ENCODE measurements around the gene BRD9. TPM values are rescaled to one million over a fixed set of nuclear protein-coding genes. Genes with fewer than 3 reads are reported as not detected.

BRD9 gene
- total and polyA plus RNA-seq, 2 donors (not counting 3 experiments of a cell fraction or from before 2014, with no cell fraction given): 17.6 to 67.6 TPM

DNA sequence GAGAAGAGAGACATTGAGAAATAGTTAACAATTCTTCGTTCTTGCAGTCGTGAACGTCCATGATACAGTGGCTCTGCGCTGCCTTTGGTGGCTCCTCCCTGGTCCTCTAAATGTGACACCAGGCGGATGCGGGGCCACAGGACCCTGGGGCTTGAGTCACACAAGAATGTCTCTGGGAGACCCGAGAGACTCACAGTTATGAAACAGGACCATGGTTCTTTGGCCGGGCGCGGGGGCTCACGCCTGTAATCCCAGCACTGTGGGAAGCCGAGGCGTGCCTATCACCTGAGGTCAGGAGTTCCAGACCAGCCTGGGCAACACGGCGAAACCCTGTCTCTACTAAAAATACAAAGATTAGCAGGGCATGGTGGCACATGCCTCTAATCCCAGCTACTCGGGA lies 41.0 kb downstream of the BRD9 start:
- H4K20me1 ChIP-seq (replicated peaks; ENCODE audit: control insufficient read depth, extremely low read depth, insufficient read depth, low read length): no peaks in the 10 kb centered on the region
- ChIA-PET POLR2A (no interaction called here), CTCF (no interaction called here)
- H3K4me3 ChIP-seq (replicated peaks in 1 of 3; ENCODE audit: insufficient read depth in 1 of 3, low read depth in 1 of 3, low read length in 3 of 3): no peak overlapping the region
- FAIRE-seq (no peak), DNase-seq (ENCODE audit: low read depth, low spot score) (no peak)
- H3K9ac ChIP-seq (replicated peaks; ENCODE audit: extremely low read depth, insufficient read depth, low read length): no peak overlapping the region
- TF ChIP-seq FOS (IDR thresholded peaks at IDR 0.05; ENCODE audit: borderline replicate concordance, insufficient read depth, low read length) (no peak), JUN (IDR thresholded peaks at IDR 0.05; ENCODE audit: borderline replicate concordance, insufficient read depth, insufficient read length, low read depth) (no peak), EZH2 (IDR thresholded peaks at IDR 0.05; ENCODE audit: borderline replicate concordance, low read depth, low read length, severe bottlenecking) (no peak), MYC (IDR thresholded peaks at IDR 0.05; ENCODE audit: low read depth, low read length) (no peak), POLR2A (IDR thresholded peaks at IDR 0.05; ENCODE audit: low read depth, low read length) (no peak), POLR2AphosphoS5 (IDR thresholded peaks at IDR 0.05; ENCODE audit: insufficient read depth, low read depth, low read length) (no peak), GATA2 (IDR thresholded peaks at IDR 0.05; ENCODE audit: insufficient read depth, insufficient read length, low read depth, low read length) (no peak)
- TF ChIP-seq, protein P1, sequence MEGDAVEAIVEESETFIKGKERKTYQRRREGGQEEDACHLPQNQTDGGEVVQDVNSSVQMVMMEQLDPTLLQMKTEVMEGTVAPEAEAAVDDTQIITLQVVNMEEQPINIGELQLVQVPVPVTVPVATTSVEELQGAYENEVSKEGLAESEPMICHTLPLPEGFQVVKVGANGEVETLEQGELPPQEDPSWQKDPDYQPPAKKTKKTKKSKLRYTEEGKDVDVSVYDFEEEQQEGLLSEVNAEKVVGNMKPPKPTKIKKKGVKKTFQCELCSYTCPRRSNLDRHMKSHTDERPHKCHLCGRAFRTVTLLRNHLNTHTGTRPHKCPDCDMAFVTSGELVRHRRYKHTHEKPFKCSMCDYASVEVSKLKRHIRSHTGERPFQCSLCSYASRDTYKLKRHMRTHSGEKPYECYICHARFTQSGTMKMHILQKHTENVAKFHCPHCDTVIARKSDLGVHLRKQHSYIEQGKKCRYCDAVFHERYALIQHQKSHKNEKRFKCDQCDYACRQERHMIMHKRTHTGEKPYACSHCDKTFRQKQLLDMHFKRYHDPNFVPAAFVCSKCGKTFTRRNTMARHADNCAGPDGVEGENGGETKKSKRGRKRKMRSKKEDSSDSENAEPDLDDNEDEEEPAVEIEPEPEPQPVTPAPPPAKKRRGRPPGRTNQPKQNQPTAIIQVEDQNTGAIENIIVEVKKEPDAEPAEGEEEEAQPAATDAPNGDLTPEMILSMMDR (IDR thresholded peaks at IDR 0.05; ENCODE audit: extremely low read depth in 1 of 2, insufficient read depth in 1 of 2, low read depth in 1 of 2, low read length in 2 of 2): no peak
- TF ChIP-seq, protein P2, sequence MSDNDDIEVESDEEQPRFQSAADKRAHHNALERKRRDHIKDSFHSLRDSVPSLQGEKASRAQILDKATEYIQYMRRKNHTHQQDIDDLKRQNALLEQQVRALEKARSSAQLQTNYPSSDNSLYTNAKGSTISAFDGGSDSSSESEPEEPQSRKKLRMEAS (IDR thresholded peaks at IDR 0.05; ENCODE audit: insufficient read depth, insufficient read length): no peak
- dilution Hi-C loops (cut with MboI; ENCODE audit: extremely low pct_ligation_motif_present, low sequenced_read_pairs): no loop called here
- BruUV-seq (replicated peaks): no TSS peak
- no peak overlapping the region for H3K27ac ChIP-seq (ENCODE audit: insufficient read depth, low read depth, low read length)
- no peaks in the 10 kb centered on the region for H3K9me1 ChIP-seq (replicated peaks; ENCODE audit: control insufficient read depth, extremely low read depth, insufficient read depth, low read length)
- no peaks in the 10 kb centered on the region for H3K4me1 ChIP-seq (ENCODE audit: control insufficient read depth, extremely low read depth, insufficient read depth, low read length)
- H3K79me2 ChIP-seq (ENCODE audit: control insufficient read depth, insufficient read depth, low read length): no peaks in the 10 kb centered on the region
- no peak overlapping the region for H2AFZ ChIP-seq (ENCODE audit: low read depth, low read length)
- no peaks in the 10 kb centered on the region for H3K9me3 ChIP-seq (replicated peaks; ENCODE audit: control insufficient read depth, insufficient read depth, low read length)
- H3K4me2 ChIP-seq (ENCODE audit: insufficient read depth, low read length): no peak overlapping the region
- intact Hi-C loops (cut with micrococcal nuclease): no loop called here
- no peaks in the 10 kb centered on the region for H3K27me3 ChIP-seq (ENCODE audit: control insufficient read depth in 2 of 2, insufficient read depth in 2 of 2, low read length in 2 of 2)
- no peaks in the 10 kb centered on the region for H3K36me3 ChIP-seq (ENCODE audit: control insufficient read depth in 2 of 2, extremely low read depth in 1 of 2, insufficient read depth in 2 of 2, low read length in 2 of 2)

Measured in endothelial cell of umbilical vein (primary cell).